ENCODE results near the gene POLR3E.

GRCh38 chr16:22358000-22358399 is 60.8 kb downstream of the POLR3E start:
- TF ChIP-seq CTCF (IDR thresholded peaks at IDR 0.05) (no peak), EP300 (IDR thresholded peaks at IDR 0.05) (no peak), POLR2A (IDR thresholded peaks at IDR 0.05) (no peak), POLR2AphosphoS5 (IDR thresholded peaks at IDR 0.05) (no peak)

Measured in gastroesophageal sphincter (tissue), 3 donors.